Immature natural killer cell (primary cell): ENCODE data around the gene ECHS1. TPM values are rescaled to one million over a fixed set of nuclear protein-coding genes. Genes with fewer than 3 reads are reported as not detected.
A peak's percentile ranks its signal among the peaks of the same experiment; 100 is the strongest.
"Not testable (repeated sequence)": the region's sequence is repeated elsewhere in the genome, so short reads cannot be mapped to it uniquely, and the experiment has no call there.

Experiments used
- DNase-seq, 3 donors: peaks; one replicate each; pipeline ENCODE4 v3.0.0; 2022; ENCODE audit warnings: mixed read lengths in 1 of 3
- H3K27ac Mint-ChIP-seq, 6 donors: one replicate each; pipeline ENCODE4 v1.8.0; 2020; ENCODE audit warnings: mixed read lengths in 6 of 6, mild to moderate bottlenecking in 5 of 6, inconsistent platforms in 4 of 6, moderate library complexity in 3 of 6
- H3K27me3 Mint-ChIP-seq, 3 donors: one replicate each; pipeline ENCODE4 v1.8.0; 2020 to 2021; ENCODE audit warnings: low read depth in 3 of 3, mild to moderate bottlenecking in 3 of 3, mixed read lengths in 3 of 3, moderate library complexity in 3 of 3, inconsistent platforms in 1 of 3
- H3K36me3 Mint-ChIP-seq, 3 donors: one replicate each; pipeline ENCODE4 v1.8.0; 2020; ENCODE audit warnings: mixed read lengths in 3 of 3, inconsistent platforms in 2 of 3, mild to moderate bottlenecking in 2 of 3
- H3K4me1 Mint-ChIP-seq, 2 donors: one replicate each; pipeline ENCODE4 v1.8.0; 2020; ENCODE audit warnings: inconsistent platforms in 2 of 2, mild to moderate bottlenecking in 2 of 2, mixed read lengths in 2 of 2, moderate library complexity in 1 of 2
- H3K4me3 Mint-ChIP-seq, 5 donors: one replicate each; pipeline ENCODE4 v1.8.0; 2020; ENCODE audit warnings: mild to moderate bottlenecking in 5 of 5, mixed read lengths in 5 of 5, inconsistent platforms in 3 of 5, moderate library complexity in 3 of 5
- H3K9me3 Mint-ChIP-seq, 6 donors: one replicate each; pipeline ENCODE4 v1.8.0; 2020; ENCODE audit warnings: mild to moderate bottlenecking in 6 of 6, mixed read lengths in 6 of 6, inconsistent platforms in 4 of 6, moderate library complexity in 3 of 6
- polyA plus RNA-seq, 3 donors: library from polyadenylated mRNA; unstranded; fragments of 300-500 nt; fragmentation: Illumina TruSeq; gene quantifications; one replicate each; pipeline ENCODE4 v1.2.3, GENCODE V29; 2021

Gene ECHS1
- polyA plus RNA-seq, 3 donors from 2014 or later: 91.2 to 134 (median 118) TPM

DNA sequence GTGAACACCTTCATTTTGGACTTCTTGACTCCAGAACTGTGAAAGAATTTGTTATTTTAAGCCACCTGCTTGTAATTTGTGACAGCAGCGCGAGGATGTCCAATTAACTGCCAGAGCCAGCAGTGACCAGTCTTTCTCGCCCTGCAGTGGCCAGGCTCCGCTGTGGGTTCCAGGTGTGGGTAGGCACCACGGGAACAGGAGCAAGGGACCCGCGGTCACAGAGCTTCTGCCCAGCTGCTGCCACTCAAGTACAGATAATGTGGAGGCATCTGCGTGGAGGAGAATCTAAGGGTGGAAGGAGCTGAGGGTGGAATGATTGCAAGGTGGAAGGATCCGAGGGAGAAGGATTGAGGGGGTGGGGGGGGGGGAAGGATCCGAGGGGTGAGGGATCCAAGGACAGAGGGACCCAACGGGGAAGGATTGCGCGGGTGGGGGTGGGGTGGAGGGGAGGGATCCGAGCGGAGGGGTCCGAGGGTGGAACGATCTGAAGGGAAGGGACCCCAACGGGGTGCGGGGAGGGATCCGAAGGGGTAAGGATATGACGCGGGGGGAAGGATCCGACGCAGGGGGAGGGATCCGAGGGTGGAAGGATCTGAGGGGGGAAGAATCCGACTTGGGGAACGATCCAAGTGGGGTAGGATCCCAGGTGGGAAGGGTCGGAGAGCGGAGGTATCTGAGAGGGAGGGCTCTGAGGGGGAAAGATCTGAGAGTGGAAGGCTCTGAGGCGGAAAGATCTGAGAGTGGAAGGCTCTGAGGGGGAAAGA lies 40.0 kb downstream of the ECHS1 start:
- H3K27ac Mint-ChIP-seq: peak overlapping the region in 2 of 6 donors; percentile 4 to 54
- peaks cover 13 to 18% (median 17%) of the 10 kb centered on the region in 3 donors for H3K27me3 Mint-ChIP-seq
- H3K36me3 Mint-ChIP-seq: no peaks in the 10 kb centered on the region
- no peak for DNase-seq
- H3K9me3 Mint-ChIP-seq: no peaks in the 10 kb centered on the region
- no peak overlapping the region for H3K4me3 Mint-ChIP-seq
- peaks cover 0 to 2% of the 10 kb centered on the region in 2 donors for H3K4me1 Mint-ChIP-seq

GRCh38 chr10:133329491-133330202 lies 43.5 kb downstream of the ECHS1 start:
- Mint-ChIP-seq H3K36me3 (no peaks in the 10 kb centered on the region), H3K27me3 (peaks cover 15 to 20% (median 15%) of the 10 kb centered on the region in 3 donors), H3K9me3 (no peaks in the 10 kb centered on the region), H3K4me1 (peaks cover 0 to 4% of the 10 kb centered on the region in 2 donors), H3K4me3 (peak overlapping the region in 2 of 5 donors; percentile 26 to 48), H3K27ac (no peak overlapping the region)
- peak; percentile 78 to 81 (median 80) for DNase-seq

DNA sequence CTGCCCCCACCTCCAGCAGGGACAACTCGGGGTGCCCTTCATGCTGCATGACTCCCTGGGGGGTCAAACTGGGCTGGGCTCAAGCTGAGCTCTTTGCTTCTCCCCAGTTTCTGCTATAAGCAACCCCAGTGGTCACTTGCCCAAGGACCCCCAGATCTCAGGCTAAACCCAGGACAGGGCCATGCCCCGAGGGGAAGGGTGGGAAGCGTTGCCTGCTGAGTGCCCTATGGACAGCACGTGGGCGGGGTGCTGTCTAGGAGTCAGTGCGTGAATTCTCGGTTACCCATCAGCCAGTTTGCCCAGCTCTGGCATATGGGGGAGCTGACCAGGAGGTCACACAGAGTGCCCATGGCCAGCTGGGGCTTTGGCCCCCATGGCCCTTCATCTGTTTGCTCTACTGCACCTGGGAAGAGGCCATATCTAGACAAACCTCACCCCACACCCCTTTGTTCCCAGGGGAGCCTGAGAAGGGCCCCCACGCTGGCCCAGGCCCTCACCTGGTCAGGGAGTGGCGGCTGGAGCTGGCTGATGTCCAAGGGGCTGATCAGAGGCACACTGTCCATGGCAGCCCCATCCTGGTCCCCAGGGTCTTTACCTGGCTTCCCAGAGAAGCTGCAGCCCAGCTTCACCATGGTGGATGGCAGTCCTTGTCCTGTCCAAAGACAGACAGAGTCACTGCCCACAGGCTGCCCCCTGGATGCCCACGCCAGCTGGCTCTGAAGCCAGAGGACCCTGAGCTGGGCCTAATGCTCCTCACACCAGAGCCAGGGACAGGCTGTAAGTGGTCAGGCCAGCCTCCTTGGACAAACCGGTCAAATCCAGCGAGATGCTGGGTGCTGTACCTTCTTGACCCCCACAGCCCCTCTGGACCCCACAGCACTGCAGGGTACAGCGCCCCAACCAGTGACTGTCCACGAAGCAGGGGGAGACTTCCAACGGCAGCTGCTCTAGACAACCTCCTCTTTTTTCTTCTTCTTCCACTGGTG lies 44.5 kb downstream of the ECHS1 start:
- Mint-ChIP-seq H3K27me3 (peaks cover 14 to 20% (median 15%) of the 10 kb centered on the region in 3 donors), H3K27ac (no peak overlapping the region), H3K4me3 (no peak overlapping the region), H3K9me3 (no peaks in the 10 kb centered on the region), H3K4me1 (peaks cover 0 to 5% of the 10 kb centered on the region in 2 donors), H3K36me3 (no peaks in the 10 kb centered on the region)
- no peak for DNase-seq

DNA sequence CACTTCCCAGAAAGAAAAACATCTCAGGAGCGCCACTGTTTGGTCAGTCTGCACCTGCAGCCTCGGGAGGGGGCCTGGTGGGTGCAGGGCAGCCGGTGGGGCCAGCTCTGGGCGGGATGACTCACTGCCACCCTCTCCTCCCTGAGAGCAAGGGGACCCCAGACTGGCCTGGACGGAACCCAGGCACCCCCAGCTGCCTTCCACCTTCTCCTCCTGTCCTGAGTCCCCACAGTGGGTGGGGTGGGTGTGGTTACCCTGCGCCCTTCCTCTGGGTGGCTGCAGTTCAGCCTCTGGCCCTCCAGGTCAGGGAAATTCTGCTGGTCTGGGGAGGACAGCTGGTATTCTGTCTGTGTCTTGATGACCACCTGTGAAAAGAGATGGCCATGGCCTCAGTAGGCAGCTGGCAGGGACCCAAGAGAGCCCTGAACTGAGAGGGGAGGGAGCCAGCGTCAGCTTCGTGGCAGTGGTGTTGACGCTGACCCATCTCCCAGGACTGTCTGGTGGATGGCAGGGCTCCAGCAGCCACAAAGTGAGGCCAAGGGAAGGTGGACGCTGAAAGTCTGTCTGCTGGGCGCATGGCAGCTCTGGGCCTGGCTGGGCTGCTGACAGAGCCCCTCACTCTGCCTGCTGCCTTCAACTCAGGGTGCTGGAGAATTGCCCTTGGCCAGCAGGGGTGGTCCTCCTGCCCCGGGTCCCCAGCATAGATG lies 45.4 kb downstream of the ECHS1 start:
- peaks cover 15 to 22% (median 17%) of the 10 kb centered on the region in 3 donors for H3K27me3 Mint-ChIP-seq
- no peaks in the 10 kb centered on the region for H3K36me3 Mint-ChIP-seq
- no peak for DNase-seq
- H3K4me3 Mint-ChIP-seq: no peak overlapping the region
- H3K4me1 Mint-ChIP-seq: peaks cover 0 to 5% of the 10 kb centered on the region in 2 donors
- H3K9me3 Mint-ChIP-seq: no peaks in the 10 kb centered on the region
- H3K27ac Mint-ChIP-seq: no peak overlapping the region

DNA sequence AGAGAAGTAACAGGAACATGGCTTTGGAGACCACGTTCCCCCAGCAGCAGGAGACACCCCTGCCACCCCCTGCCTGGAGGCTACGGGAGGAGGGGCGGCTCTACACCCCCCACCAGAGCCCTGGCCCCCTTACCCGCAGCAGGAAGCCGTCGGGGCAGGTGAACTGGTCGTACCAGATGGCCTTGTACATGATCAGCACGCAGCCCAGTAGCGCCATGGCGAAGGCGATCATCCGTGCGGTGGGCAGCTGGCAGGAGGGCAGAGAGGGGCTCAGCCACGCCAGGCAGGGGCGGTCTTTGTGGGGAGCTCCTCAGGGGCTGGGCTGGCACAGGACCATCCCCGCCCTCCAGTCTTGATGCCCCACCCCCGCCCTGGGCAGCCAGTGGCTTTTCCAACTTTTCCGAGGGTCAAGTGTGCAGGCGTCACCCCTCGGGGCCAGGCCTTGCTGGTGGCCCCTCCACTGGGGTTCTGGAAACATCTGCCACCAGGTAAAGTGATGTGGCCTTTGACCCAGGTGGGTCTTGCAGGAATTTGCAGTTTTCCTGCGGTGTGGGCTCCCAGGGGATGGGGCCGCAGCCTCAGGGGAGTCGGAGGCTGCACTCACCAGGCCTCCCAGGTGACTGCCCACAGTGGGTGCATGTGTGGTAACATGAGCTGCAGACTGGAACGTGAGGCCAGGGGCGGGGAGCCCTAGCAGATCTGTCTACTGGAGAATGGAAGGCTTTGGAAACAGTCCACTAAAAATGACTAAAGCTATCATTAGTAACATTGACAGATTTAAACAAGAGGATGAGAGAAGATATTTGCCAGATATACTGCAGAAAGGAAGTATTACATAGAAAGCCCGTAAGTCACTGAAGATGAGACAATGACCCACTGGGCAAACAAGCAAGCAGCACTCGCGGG lies 46.2 kb downstream of the ECHS1 start:
- Mint-ChIP-seq H3K9me3 (no peaks in the 10 kb centered on the region), H3K4me3 (no peak overlapping the region), H3K27me3 (peaks cover 13 to 18% (median 15%) of the 10 kb centered on the region in 3 donors), H3K36me3 (no peaks in the 10 kb centered on the region), H3K27ac (no peak overlapping the region), H3K4me1 (peaks cover 0 to 5% of the 10 kb centered on the region in 2 donors)
- no peak for DNase-seq

DNA sequence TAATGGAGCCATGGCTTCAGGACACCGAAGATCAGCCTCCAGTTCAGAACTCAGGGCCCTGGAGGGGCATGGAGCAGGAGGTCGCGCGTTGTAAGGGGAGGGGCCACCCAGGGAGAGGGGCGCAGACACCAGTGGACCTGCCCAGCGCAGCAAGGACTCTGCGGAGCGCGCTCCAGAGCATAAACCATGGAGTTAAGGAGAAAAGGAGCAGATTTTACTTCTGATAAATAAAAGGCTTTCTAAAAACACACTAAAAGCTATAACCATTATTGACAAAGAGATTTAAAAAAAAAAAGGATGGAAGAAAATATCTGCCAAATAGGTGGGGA lies 47.0 kb downstream of the ECHS1 start:
- no peak for DNase-seq
- H3K4me3 Mint-ChIP-seq: peak overlapping the region in 1 of 5 donors; percentile 6
- H3K9me3 Mint-ChIP-seq: no peaks in the 10 kb centered on the region
- H3K36me3 Mint-ChIP-seq: no peaks in the 10 kb centered on the region
- H3K27ac Mint-ChIP-seq: no peak overlapping the region
- peaks cover 0 to 5% of the 10 kb centered on the region in 2 donors for H3K4me1 Mint-ChIP-seq
- peaks cover 13 to 17% (median 15%) of the 10 kb centered on the region in 3 donors for H3K27me3 Mint-ChIP-seq

DNA sequence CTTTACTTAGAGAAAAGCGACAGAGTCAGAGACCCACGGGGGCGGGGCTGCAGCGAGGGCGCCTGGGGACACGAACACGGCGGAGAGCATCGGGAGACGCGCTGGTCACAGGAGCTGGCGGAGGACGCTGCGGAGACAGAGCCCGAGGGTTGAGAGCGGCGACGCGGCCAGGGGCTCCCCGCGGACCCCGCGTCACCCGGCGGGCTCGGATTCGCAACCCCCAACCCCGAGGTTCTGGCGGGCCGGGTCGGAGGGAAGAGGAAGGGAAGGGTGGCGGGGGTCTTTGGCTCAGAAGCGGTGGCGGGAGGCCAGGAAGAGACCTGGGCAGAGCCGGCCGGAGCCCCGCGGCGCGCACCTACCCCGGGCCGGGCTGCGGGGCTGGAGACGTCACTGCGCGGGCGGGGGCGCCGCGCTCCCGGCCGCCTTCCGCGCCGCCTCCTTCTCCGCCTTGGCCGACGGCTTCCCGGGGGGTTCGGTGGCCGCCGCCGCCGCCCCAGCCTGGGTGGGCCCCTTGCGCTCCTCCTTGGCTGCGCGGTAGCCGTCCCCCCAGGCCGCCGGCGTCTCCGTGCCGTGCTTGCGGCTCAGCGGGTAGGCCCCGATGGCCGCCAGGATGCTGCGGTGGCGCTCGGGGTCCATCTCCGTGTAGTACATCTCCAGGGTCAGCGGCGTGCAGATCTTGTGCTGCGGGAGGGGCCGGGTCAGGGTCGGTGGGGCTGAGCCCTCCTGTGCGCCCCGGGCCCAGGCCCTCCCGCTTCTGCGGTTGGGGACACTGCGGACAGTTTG lies 47.5 kb downstream of the ECHS1 start:
- DNase-seq: no peak
- Mint-ChIP-seq H3K4me3 (peak overlapping the region; percentile 44 to 73 (median 69)), H3K36me3 (no peaks in the 10 kb centered on the region), H3K4me1 (peaks cover 0 to 5% of the 10 kb centered on the region in 2 donors), H3K27me3 (peaks cover 13 to 15% (median 13%) of the 10 kb centered on the region in 3 donors), H3K9me3 (no peaks in the 10 kb centered on the region), H3K27ac (peak overlapping the region in 1 of 6 donors; percentile 28)

DNA sequence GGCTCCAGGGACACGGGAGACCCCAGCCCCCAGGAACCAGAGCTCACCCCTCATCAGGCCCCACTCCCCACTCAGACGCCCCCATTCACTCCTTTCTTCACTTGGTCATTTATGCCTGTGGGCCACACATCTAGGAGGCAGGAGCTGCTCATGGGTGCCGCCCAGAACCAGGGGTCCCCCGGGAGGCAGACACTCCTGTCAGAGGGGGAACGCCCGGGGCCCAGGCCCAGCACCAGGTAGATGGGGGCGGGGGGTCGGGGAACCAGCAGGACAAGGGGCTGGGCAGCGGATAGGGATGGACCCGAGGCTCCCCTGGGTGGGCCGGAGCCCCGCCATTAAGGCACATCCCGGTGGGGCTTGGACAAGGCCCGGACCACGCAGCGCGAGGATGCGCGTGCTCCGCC lies 48.3 kb downstream of the ECHS1 start:
- peaks cover 0 to 4% (median 0%) of the 10 kb centered on the region in 3 donors for H3K36me3 Mint-ChIP-seq
- H3K27ac Mint-ChIP-seq: no peak overlapping the region
- DNase-seq: no peak
- H3K4me3 Mint-ChIP-seq: no peak overlapping the region
- H3K27me3 Mint-ChIP-seq: peaks cover 12 to 13% (median 12%) of the 10 kb centered on the region in 3 donors
- peaks cover 0 to 5% of the 10 kb centered on the region in 2 donors for H3K4me1 Mint-ChIP-seq
- H3K9me3 Mint-ChIP-seq: peaks cover 0 to 2% (median 0%) of the 10 kb centered on the region in 6 donors

DNA sequence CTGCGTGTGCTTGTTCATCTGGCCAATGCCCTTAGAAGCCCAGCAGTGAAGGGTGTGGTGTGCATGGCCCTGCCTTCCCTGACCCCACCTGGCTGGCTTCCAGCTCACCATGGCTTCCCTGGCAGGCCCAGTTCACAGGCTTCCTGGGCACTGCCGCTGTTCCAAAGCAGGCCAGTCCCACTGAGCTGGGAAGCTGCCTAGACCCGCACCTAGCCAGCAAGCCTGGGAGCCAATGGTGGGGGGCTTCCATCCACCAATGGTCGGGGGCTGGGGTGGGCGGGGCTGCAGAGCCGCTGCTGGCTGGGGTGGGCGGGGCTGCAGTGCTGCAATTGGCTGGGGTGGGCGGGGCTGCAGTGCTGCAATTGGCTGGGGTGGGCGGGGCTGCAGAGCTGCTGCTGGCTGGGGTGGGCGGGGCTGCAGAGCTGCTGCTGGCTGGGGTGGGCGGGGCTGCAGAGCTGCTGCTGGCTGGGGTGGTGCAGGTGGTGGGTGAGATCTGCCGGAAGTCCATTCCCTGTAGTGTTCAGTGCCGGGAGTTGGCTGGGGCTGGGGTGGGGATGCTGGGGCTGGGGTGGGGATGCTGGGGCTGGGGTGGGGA lies 48.9 kb downstream of the ECHS1 start:
- no peak overlapping the region for H3K4me3 Mint-ChIP-seq
- peaks cover 0 to 2% (median 0%) of the 10 kb centered on the region in 6 donors for H3K9me3 Mint-ChIP-seq
- peak; percentile 30 to 47 (median 36) for DNase-seq
- peaks cover 0 to 4% (median 0%) of the 10 kb centered on the region in 3 donors for H3K36me3 Mint-ChIP-seq
- no peak overlapping the region for H3K27ac Mint-ChIP-seq
- H3K27me3 Mint-ChIP-seq: peaks cover 8 to 14% (median 13%) of the 10 kb centered on the region in 3 donors
- peaks cover 2 to 6% of the 10 kb centered on the region in 2 donors for H3K4me1 Mint-ChIP-seq

GRCh38 chr10:133322064-133322709 lies 51.0 kb downstream of the ECHS1 start:
- not testable (repeated sequence) for H3K4me3 Mint-ChIP-seq, H3K9me3 Mint-ChIP-seq, H3K27ac Mint-ChIP-seq, H3K4me1 Mint-ChIP-seq, H3K36me3 Mint-ChIP-seq, DNase-seq
- H3K27me3 Mint-ChIP-seq: peaks cover 3 to 14% (median 7%) of the 10 kb centered on the region in 3 donors

GRCh38 chr10:133320852-133321422 lies 52.2 kb downstream of the ECHS1 start:
- DNase-seq, H3K27me3 Mint-ChIP-seq, H3K4me1 Mint-ChIP-seq, H3K36me3 Mint-ChIP-seq, H3K27ac Mint-ChIP-seq, H3K4me3 Mint-ChIP-seq, H3K9me3 Mint-ChIP-seq: not testable (repeated sequence)
